WI38 (cell line): ENCODE measurements around the gene FGFRL1.

Experiments
- H3K4me3 ChIP-seq: 2 replicates; pipeline ENCODE4 v1.5.1; 2011; ENCODE audit warnings: low read depth, mild to moderate bottlenecking, control low read depth, low read length
- CTCF ChIP-seq: IDR thresholded peaks from 2 replicates; pipeline ENCODE4 v1.5.1; 2012; ENCODE audit warnings: low read depth, mild to moderate bottlenecking, control low read depth, low read length

The FGFRL1 gene

GRCh38 chr4:992297-993110 lies 18.9 kb upstream of the FGFRL1 start:
- TF ChIP-seq CTCF, result no peak
- H3K4me3 ChIP-seq, result no peak overlapping the region

DNA sequence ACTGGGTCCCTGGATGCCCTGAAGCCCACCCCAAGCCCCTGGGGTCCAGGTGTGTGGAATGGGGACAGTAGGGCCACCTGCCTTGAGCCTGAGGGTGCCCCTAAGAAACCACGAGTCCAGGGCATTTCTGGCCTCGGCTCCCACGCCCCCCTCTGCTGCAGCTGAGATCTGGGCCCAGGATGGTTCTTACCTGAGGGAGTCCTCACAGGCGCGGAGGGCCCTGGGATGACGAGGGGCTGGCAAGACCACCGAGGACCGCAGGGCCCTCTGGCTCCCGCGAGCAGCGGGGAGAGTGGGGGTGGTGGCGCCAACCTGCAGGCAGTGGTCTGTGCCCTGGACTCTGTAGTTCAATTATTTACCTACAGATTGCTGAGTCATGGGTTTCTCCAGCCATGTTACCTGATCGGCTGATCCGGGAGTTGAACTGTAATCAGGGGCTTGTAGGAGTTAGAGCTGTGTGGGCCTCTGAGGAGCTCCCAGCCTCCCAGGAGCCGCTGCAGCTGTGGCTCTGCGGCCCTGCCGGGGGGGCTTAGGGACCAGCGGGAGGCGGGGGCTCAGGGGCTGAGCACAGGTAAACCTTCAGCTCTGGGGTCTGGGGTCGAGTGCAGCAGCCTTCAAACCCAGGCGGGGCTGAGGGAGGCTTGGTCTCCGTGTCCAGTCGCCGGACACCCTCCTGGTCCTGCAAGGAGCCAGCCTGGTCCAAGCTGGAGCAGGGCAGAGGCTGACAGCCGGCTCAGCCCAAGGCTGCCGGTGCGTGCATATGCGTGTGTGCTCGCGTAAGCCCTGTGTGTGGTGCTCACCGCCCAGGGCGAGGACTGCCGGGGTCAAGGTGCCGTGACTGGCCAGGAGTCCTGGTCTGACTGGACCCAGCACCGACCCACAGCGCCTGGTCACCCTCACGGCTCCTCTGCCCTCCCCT lies 18.1 kb upstream of the FGFRL1 start, which contains the start of gene SLC26A1:
TSS of gene SLC26A1 (minus strand) at position 294 of the 919 bp plus-strand sequence. CDS start 1,701 bp downstream, outside the sequence.
- H3K4me3 ChIP-seq, result no peak within 1 kb of the TSS
- TF ChIP-seq CTCF, result no peak

DNA sequence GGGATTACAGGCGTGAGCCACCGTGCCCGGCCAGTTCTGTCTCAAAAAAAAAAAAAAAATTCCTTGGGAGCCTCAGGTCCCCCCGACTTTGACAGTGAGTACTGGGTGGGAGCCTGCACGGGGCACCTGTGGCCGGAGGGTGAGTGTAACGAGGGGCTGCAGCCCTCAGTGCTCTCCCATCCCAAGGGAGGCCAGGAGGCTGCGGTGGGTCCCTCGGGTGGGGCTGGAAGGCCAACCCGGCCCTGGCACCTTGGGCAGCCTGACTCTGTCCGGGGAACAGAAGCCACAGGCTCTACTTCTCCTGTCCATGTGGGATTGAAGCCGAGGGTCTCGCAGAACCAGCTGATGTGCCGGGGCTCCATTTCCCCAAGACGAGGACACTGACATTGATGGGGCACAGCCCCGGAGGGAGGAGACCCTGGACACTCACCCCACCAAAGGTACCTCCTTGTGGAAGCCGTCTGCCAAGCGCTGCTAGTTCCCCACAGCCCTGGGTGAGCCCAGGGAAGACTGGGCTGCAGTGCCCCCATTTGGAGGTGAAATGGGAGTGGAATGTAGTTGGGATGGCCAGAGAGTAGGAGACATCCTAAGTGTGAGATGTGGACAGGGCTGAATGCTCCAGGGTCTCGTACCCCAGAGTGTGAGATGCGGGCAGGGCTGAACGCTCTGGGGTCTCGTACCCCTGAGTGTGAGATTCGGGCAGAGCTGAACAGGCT lies 16.0 kb upstream of the FGFRL1 start:
- TF ChIP-seq CTCF, result no peak

DNA sequence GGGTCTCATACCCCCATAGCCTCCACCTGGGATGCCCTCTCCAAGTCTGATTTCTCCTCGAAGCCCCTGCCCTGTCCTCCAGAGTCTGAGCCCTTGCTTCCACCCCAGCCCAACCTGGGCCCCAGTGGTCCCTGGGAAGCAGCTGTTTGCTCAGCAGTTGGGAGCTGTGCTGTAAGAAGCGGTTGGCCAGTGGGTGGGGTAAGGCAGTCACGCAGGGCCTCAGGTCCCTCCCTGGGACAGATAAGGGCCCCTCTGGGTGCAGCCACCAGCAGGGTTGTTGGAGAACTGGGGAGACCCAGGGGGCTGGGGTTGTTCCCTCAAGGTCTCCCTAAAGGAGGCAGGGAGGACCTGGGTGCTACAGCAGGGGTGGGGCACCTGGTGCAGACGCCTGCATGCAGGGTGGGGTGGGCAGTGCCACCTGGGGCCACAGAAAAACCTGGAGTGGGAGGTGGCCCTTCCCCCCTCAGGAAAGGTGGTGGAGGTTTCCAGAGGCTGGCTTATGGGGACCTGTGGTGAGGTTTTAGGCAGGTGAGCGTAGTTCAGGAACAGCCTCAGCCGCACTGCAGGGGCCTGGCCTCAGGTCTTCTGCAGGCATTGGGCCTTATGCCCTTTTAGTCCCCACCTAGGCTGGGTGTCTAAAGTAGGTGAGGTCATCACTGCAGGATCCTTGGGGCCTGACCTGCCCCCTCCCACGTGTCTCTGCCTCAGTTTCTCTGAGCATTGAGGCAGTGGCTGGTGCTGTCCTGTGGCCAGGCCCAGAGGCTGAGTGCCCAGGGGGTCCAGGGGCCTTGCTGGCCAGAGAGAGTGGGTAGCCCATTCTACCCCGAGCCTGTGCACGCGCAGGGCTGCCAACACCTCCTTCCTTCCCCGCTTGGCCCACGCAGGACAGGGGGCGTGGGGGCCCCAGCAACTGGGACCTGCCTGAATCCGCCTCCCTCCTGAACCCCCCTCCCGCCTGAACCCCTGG lies 15.1 kb upstream of the FGFRL1 start:
- no peak overlapping the region for H3K4me3 ChIP-seq
- TF ChIP-seq CTCF, result no peak

More for the DNA sequence above, 16.0 kb upstream of the FGFRL1 start:
- H3K4me3 ChIP-seq, result no peak overlapping the region

DNA sequence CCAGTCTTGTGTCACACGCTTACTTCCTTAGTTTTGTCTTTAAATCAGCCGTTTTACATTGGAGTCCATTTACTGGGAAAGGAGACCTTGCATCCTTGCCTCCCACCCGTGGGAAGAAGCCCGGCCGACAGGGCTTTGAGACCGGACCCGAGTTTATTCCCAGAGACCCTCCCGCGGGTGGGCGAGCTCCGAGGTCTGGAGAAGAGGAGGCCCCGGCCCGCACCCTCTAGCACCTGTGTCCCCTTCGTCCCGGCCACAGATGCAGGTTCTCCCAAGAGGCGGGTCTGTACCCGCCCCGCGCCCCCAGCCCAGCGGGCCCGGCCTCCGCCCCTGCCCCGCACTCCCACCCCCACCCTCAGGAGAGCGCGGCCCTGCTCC lies 14.4 kb upstream of the FGFRL1 start:
- TF ChIP-seq CTCF, result no peak
- H3K4me3 ChIP-seq, result no peak overlapping the region

GRCh38 chr4:997375-998071 lies 13.9 kb upstream of the FGFRL1 start:
- H3K4me3 ChIP-seq, result 0 out of 2 replicates have a peak overlapping the region, but pooled peaks have one; percentile 10
- TF ChIP-seq CTCF, result no peak
